GM11168 (cell line): ENCODE results near the gene CACNB2.
"Not testable (repeated sequence)": the region's sequence is repeated elsewhere in the genome, so short reads cannot be mapped to it uniquely, and the experiment has no call there.

ENCODE experiments used
- in situ Hi-C: fragments of 300-500 bp; cut with MboI; formaldehyde crosslinking; loops from one replicate; pipeline ENCODE4 v1.12.0; 2022; ENCODE audit warnings: low sequenced_read_pairs; ENCODE audit not compliant: unreplicated experiment

Gene CACNB2

GRCh38 chr10:18423058-18423637, 282.9 kb downstream of the CACNB2 start:
- in situ Hi-C loops: no loop called here

GRCh38 chr10:18424200-18424599, 284.0 kb downstream of the CACNB2 start:
- in situ Hi-C loops: no loop called here

GRCh38 chr10:18429335-18429734, 289.1 kb downstream of the CACNB2 start:
- in situ Hi-C loops: no loop called here

- in situ Hi-C loops: no loop called here
Measured at GRCh38 chr10:18436902-18437301, 296.7 kb downstream of the CACNB2 start.

GRCh38 chr10:18437486-18437885, 297.3 kb downstream of the CACNB2 start:
- in situ Hi-C loops: no loop called here

- in situ Hi-C loops: no loop called here
Measured at GRCh38 chr10:18438361-18439126, 298.3 kb downstream of the CACNB2 start.

- in situ Hi-C loops: no loop called here
Measured at GRCh38 chr10:18439601-18440000, 299.4 kb downstream of the CACNB2 start.

GRCh38 chr10:18445635-18446034, 305.4 kb downstream of the CACNB2 start:
- in situ Hi-C loops: not testable (repeated sequence)

- in situ Hi-C loops: no loop called here
Measured at GRCh38 chr10:18446205-18446604, 306.0 kb downstream of the CACNB2 start.

- in situ Hi-C loops: no loop called here
Measured at GRCh38 chr10:18449611-18450026, 309.4 kb downstream of the CACNB2 start.

- in situ Hi-C loops: no loop called here
Measured at GRCh38 chr10:18450298-18450697, 310.1 kb downstream of the CACNB2 start.

GRCh38 chr10:18455086-18455884, 315.1 kb downstream of the CACNB2 start:
- in situ Hi-C loops: no loop called here

GRCh38 chr10:18456984-18457383, 316.8 kb downstream of the CACNB2 start:
- in situ Hi-C loops: no loop called here

GRCh38 chr10:18460032-18460431, 319.8 kb downstream of the CACNB2 start:
- in situ Hi-C loops: no loop called here

GRCh38 chr10:18463673-18464211, 323.5 kb downstream of the CACNB2 start:
- in situ Hi-C loops: no loop called here

- in situ Hi-C loops: no loop called here
Measured at GRCh38 chr10:18469125-18469524, 328.9 kb downstream of the CACNB2 start.

- in situ Hi-C loops: no loop called here
Measured at GRCh38 chr10:18472977-18473376, 332.8 kb downstream of the CACNB2 start.

GRCh38 chr10:18473424-18474117, 333.3 kb downstream of the CACNB2 start:
- in situ Hi-C loops: no loop called here

- in situ Hi-C loops: no loop called here
Measured at GRCh38 chr10:18474118-18474455, 333.9 kb downstream of the CACNB2 start.

- in situ Hi-C loops: no loop called here
Measured at GRCh38 chr10:18476076-18476647, 335.9 kb downstream of the CACNB2 start.
